HCT116 (cell line): ENCODE measurements around the gene RBM15B. TPM values are rescaled to one million over a fixed set of nuclear protein-coding genes. Genes with fewer than 3 reads are reported as not detected.

ENCODE experiments used
- ATAC-seq: fragments of 200-7000 bp; cut with Tn5 transposase; 2 replicates; pipeline ENCODE4 v1.9.1; 2020; ENCODE audit warnings: mild to moderate bottlenecking, moderate library complexity
- BruUV-seq: library from RNA; stranded (reverse); fragments of 400-500 nt; replicated peaks from 2 replicates; lab custom pipeline; 2021; lab: Mats Ljungman, UMichigan
- CTCF ChIA-PET: fragments of 300-600 bp; sonication (Branson Sonifier 250); formaldehyde crosslinking; loops from one replicate; lab custom pipeline; 2021; ENCODE audit warnings: antibody characterized with exemption; lab: Charles Lee
- POLR2A ChIA-PET: fragments of 300-600, 350-600 bp; sonication (Branson Sonifier 250); formaldehyde crosslinking; loops from one replicate; lab custom pipeline; 2021; ENCODE audit warnings: antibody characterized with exemption; lab: Charles Lee
- RAD21 ChIA-PET, 2 experiments: fragments of 300-600 bp; sonication (Branson Sonifier 250); formaldehyde crosslinking; loops; one replicate each; lab custom pipeline; 2023; ENCODE audit warnings: low total read pairs in 2 of 2; ENCODE audit not compliant: uncharacterized antibody in 2 of 2, unreplicated experiment in 2 of 2, low non-redundant PET in 1 of 2; lab: Charles Lee
- DNase-seq: peaks from one replicate; pipeline ENCODE4 v3.0.0-alpha.2; 2010; ENCODE audit warnings: low read depth, low spot score
- H2AFZ ChIP-seq: fragments of 200-600 bp; shearing (Covaris generic), sonication (generic); 2 replicates; pipeline ENCODE4 v1.6.1; 2017; ENCODE audit warnings: low read depth, mixed run types, mixed read lengths, antibody characterized with exemption, low read length; ENCODE audit not compliant: poor library complexity, severe bottlenecking
- H3K27ac ChIP-seq: 2 replicates; pipeline ENCODE4 v1.5.1; 2012; ENCODE audit warnings: low read depth, low read length
- H3K27me3 ChIP-seq: fragments of 200-600 bp; sonication (generic); 2 replicates; pipeline ENCODE4 v1.6.1; 2016; ENCODE audit warnings: mixed run types, low read length, mixed read lengths; ENCODE audit not compliant: insufficient read depth
- H3K36me3 ChIP-seq, 2 experiments: fragments of 200-500 bp in 1 of 2; fragments of 200-600 bp in 1 of 2; sonication (Bioruptor generic) in 1 of 2; sonication (generic) in 1 of 2; 2 replicates each; pipeline versions ENCODE4 v1.5.1 to v1.6.1; 2014 to 2016; ENCODE audit warnings: low read length in 2 of 2, inconsistent platforms in 1 of 2, mixed read lengths in 1 of 2, mixed run types in 1 of 2; ENCODE audit not compliant: insufficient read depth in 2 of 2, control insufficient read depth in 1 of 2
- H3K4me1 ChIP-seq, 2 experiments: fragments of 200-600 bp in 1 of 2; sonication (generic) in 1 of 2; 2 replicates each; pipeline versions ENCODE4 v1.5.1 to v1.6.1; 2012 to 2017; ENCODE audit warnings: low read length in 2 of 2, inconsistent platforms in 1 of 2, mild to moderate bottlenecking in 1 of 2, mixed read lengths in 1 of 2, mixed run types in 1 of 2, moderate library complexity in 1 of 2; ENCODE audit not compliant: insufficient read depth in 2 of 2, control insufficient read depth in 1 of 2
- H3K4me2 ChIP-seq: fragments of 200-600 bp; sonication (generic); 2 replicates; pipeline ENCODE4 v1.6.1; 2017; ENCODE audit warnings: mixed run types, low read length, mixed read lengths
- H3K4me3 ChIP-seq, 2 experiments: fragments of 200-600 bp in 1 of 2; sonication (generic) in 1 of 2; replicated peaks in 1 of 2; 2 replicates each; pipeline ENCODE4 v1.5.1; 2011 to 2016; ENCODE audit warnings: low read length in 2 of 2, control low read depth in 1 of 2, low read depth in 1 of 2, mild to moderate bottlenecking in 1 of 2, mixed read lengths in 1 of 2, mixed run types in 1 of 2
- H3K79me2 ChIP-seq: fragments of 200-600 bp; sonication (generic); 2 replicates; pipeline ENCODE4 v1.6.1; 2017; ENCODE audit warnings: mild to moderate bottlenecking, mixed run types, low read length, moderate library complexity, mixed read lengths; ENCODE audit not compliant: insufficient read depth
- H3K9ac ChIP-seq: fragments of 200-600 bp; sonication (generic); 2 replicates; pipeline ENCODE4 v1.6.1; 2016; ENCODE audit warnings: low read length, mixed read lengths
- H3K9me2 ChIP-seq: fragments of 200-600 bp; sonication (generic), shearing (Covaris generic); 2 replicates; pipeline ENCODE4 v1.6.1; 2017; ENCODE audit warnings: mixed run types, mild to moderate bottlenecking, moderate library complexity; ENCODE audit not compliant: insufficient read depth
- H3K9me3 ChIP-seq, 2 experiments: fragments of 200-500 bp in 1 of 2; fragments of 200-600 bp in 1 of 2; sonication (Bioruptor generic) in 1 of 2; sonication (generic) in 1 of 2; 2 replicates each; pipeline ENCODE4 v1.6.1; 2014 to 2017; ENCODE audit warnings: low read length in 2 of 2, mixed read lengths in 2 of 2, inconsistent platforms in 1 of 2, low read depth in 1 of 2, mild to moderate bottlenecking in 1 of 2, mixed run types in 1 of 2, moderate library complexity in 1 of 2; ENCODE audit not compliant: control insufficient read depth in 1 of 2, insufficient read depth in 1 of 2
- H4K20me1 ChIP-seq: fragments of 200-600 bp; sonication (generic), shearing (Covaris generic); 2 replicates; pipeline ENCODE4 v1.6.1; 2017; ENCODE audit warnings: mixed run types, mild to moderate bottlenecking, moderate library complexity; ENCODE audit not compliant: insufficient read depth
- CBX3 ChIP-seq: IDR thresholded peaks from 2 replicates; pipeline ENCODE4 v1.6.1; 2012; ENCODE audit warnings: low read depth
- EGR1 ChIP-seq: IDR thresholded peaks from 2 replicates; pipeline ENCODE4 v1.6.1; 2012; ENCODE audit warnings: low read depth
- ELF1 ChIP-seq: IDR thresholded peaks from 2 replicates; pipeline ENCODE4 v1.6.1; 2012; ENCODE audit warnings: low read depth, borderline replicate concordance
- EZH2 ChIP-seq: fragments of 200-600 bp; sonication (generic); IDR thresholded peaks from 2 replicates; pipeline ENCODE4 v1.6.1; 2017; ENCODE audit warnings: antibody characterized with exemption, mixed run types
- EZH2phosphoT487 ChIP-seq: fragments of 200-600 bp; IDR thresholded peaks from 2 replicates; pipeline ENCODE4 v1.6.1; 2018; ENCODE audit warnings: antibody characterized with exemption, borderline replicate concordance
- FOSL1 ChIP-seq: IDR thresholded peaks from 2 replicates; pipeline ENCODE4 v1.6.1; 2012; ENCODE audit warnings: low read depth
- POLR2A ChIP-seq: IDR thresholded peaks from 2 replicates; pipeline ENCODE4 v1.7.0; 2011; ENCODE audit warnings: borderline replicate concordance; ENCODE audit not compliant: insufficient read depth, insufficient read length; ENCODE audit errors: extremely low read depth
- RAD21 ChIP-seq: IDR thresholded peaks from 2 replicates; pipeline ENCODE4 v1.6.1; 2012; ENCODE audit warnings: low read depth, mild to moderate bottlenecking
- SIN3A ChIP-seq: IDR thresholded peaks from 2 replicates; pipeline ENCODE4 v1.6.1; 2012; ENCODE audit warnings: low read depth
- SRF ChIP-seq: IDR thresholded peaks from 2 replicates; pipeline ENCODE4 v1.6.1; 2012; ENCODE audit warnings: low read depth
- TCF7L2 ChIP-seq: IDR thresholded peaks from 2 replicates; pipeline ENCODE4 v1.7.0; 2011; ENCODE audit warnings: borderline replicate concordance, inconsistent platforms; ENCODE audit not compliant: insufficient read depth, insufficient read length; ENCODE audit errors: extremely low read depth
- YY1 ChIP-seq: IDR thresholded peaks from 2 replicates; pipeline ENCODE4 v1.6.1; 2011; ENCODE audit warnings: low read length, low read depth, moderate library complexity, mild to moderate bottlenecking; ENCODE audit not compliant: insufficient replicate concordance; ENCODE audit errors: extremely low read depth
- intact Hi-C: fragments of 100-400 bp; cut with micrococcal nuclease; formaldehyde crosslinking; loops from 2 replicates; pipeline ENCODE4 v1.10.0; 2022
- total RNA-seq: library from RNA; stranded (reverse); gene quantifications from one replicate; pipeline ENCODE4 v1.2.1, GENCODE V29; 2021; ENCODE audit not compliant: unreplicated experiment
- TF ChIP-seq, protein P1 (sequence below): IDR thresholded peaks from 2 replicates; pipeline ENCODE4 v1.6.1; 2012; ENCODE audit warnings: low read depth
- TF ChIP-seq, protein P2 (sequence below): IDR thresholded peaks from 2 replicates; pipeline ENCODE4 v1.6.1; 2012
- TF ChIP-seq, protein P3 (sequence below): IDR thresholded peaks from 2 replicates; pipeline ENCODE4 v1.6.1; 2011; ENCODE audit warnings: mild to moderate bottlenecking, low read length, moderate library complexity; ENCODE audit not compliant: insufficient replicate concordance; ENCODE audit errors: extremely low read depth
- TF ChIP-seq, protein P4 (sequence below), 3 experiments: fragments of 200-600 bp in 1 of 3; sonication (generic) in 1 of 3; IDR thresholded peaks in 2 of 3; conservative IDR thresholded peaks in 1 of 3; 2 replicates each; pipeline ENCODE4 v1.5.1; 2012 to 2017; ENCODE audit warnings: low read depth in 2 of 3, low read length in 2 of 3, antibody characterized with exemption in 1 of 3, borderline replicate concordance in 1 of 3, control low read depth in 1 of 3, mild to moderate bottlenecking in 1 of 3, mixed read lengths in 1 of 3, mixed run types in 1 of 3, moderate library complexity in 1 of 3; ENCODE audit not compliant: insufficient read depth in 1 of 3

RBM15B gene
- total RNA-seq, 1 experiment from 2014 or later = 24.1 TPM

DNA sequence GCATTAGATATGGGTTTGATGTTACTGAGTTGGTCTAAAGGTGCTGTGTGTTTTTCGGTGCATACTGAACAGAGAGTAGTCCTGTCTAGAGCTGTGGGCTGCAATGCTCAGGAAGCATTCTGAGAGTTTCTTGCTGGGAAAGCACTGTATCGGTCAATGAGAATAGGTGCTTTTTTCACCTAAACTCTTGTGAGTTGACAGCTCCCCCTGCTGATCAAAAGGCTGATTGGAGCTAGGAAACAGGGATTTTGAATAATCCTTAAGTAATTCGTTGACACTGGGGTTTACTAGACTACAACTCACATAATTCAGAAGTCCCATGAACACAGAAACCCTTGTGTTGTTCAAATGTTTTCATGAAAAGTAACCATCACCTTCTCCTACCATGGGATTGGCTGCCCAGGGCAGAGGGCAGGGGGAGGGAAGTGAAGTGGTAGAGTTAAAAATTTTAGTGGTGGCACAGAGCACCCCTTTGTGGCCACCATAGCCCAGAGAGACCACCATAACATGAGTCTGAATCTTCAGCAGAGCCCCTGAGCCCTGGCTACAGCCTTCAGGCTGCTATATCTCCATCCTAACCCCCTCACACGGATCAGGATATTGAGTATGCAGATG is 19.0 kb upstream of the RBM15B start:
- intact Hi-C loops = loop anchor here (1.0 to 5.0 kb wide), 5 partner anchors 100 to 756 kb away; no protein-coding TSS in a partner anchor
- no peak overlapping the region for H2AFZ ChIP-seq
- BruUV-seq = no TSS peak
- no peak overlapping the region for H3K27ac ChIP-seq
- DNase-seq (peak; percentile 51), ATAC-seq (peak; percentile 87)
- ChIA-PET RAD21 (interaction anchor here (0.6 to 1.8 kb wide), 6 partner anchors 75 to 756 kb away, joined by 3 to 7 read pairs (median 5); no protein-coding TSS in a partner anchor), CTCF (interaction anchor here (0.6 to 4.7 kb wide), 16 partner anchors 11 to 756 kb away, joined by 3 to 46 read pairs (median 4); partner anchors contain the start of genes DOCK3, MANF and MAPKAPK3), POLR2A (interaction anchor here (0.8 kb wide), 1 partner anchor 756 kb away, joined by 4 read pairs; no protein-coding TSS in a partner anchor)
- H4K20me1 ChIP-seq = no peaks in the 10 kb centered on the region
- H3K4me2 ChIP-seq = no peak overlapping the region
- no peak for TF ChIP-seq SRF
- TF ChIP-seq YY1 = no peak
- TF ChIP-seq, protein P1, sequence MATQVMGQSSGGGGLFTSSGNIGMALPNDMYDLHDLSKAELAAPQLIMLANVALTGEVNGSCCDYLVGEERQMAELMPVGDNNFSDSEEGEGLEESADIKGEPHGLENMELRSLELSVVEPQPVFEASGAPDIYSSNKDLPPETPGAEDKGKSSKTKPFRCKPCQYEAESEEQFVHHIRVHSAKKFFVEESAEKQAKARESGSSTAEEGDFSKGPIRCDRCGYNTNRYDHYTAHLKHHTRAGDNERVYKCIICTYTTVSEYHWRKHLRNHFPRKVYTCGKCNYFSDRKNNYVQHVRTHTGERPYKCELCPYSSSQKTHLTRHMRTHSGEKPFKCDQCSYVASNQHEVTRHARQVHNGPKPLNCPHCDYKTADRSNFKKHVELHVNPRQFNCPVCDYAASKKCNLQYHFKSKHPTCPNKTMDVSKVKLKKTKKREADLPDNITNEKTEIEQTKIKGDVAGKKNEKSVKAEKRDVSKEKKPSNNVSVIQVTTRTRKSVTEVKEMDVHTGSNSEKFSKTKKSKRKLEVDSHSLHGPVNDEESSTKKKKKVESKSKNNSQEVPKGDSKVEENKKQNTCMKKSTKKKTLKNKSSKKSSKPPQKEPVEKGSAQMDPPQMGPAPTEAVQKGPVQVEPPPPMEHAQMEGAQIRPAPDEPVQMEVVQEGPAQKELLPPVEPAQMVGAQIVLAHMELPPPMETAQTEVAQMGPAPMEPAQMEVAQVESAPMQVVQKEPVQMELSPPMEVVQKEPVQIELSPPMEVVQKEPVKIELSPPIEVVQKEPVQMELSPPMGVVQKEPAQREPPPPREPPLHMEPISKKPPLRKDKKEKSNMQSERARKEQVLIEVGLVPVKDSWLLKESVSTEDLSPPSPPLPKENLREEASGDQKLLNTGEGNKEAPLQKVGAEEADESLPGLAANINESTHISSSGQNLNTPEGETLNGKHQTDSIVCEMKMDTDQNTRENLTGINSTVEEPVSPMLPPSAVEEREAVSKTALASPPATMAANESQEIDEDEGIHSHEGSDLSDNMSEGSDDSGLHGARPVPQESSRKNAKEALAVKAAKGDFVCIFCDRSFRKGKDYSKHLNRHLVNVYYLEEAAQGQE = no peak
- TF ChIP-seq SIN3A = no peak
- TF ChIP-seq EGR1 = no peak
- no peak for TF ChIP-seq POLR2A
- peak; percentile 92 for TF ChIP-seq RAD21
- no peak for TF ChIP-seq FOSL1
- TF ChIP-seq, protein P2, sequence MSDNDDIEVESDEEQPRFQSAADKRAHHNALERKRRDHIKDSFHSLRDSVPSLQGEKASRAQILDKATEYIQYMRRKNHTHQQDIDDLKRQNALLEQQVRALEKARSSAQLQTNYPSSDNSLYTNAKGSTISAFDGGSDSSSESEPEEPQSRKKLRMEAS = no peak
- TF ChIP-seq TCF7L2 = no peak
- TF ChIP-seq EZH2phosphoT487 = no peak
- TF ChIP-seq EZH2 = no peak
- TF ChIP-seq, protein P3, sequence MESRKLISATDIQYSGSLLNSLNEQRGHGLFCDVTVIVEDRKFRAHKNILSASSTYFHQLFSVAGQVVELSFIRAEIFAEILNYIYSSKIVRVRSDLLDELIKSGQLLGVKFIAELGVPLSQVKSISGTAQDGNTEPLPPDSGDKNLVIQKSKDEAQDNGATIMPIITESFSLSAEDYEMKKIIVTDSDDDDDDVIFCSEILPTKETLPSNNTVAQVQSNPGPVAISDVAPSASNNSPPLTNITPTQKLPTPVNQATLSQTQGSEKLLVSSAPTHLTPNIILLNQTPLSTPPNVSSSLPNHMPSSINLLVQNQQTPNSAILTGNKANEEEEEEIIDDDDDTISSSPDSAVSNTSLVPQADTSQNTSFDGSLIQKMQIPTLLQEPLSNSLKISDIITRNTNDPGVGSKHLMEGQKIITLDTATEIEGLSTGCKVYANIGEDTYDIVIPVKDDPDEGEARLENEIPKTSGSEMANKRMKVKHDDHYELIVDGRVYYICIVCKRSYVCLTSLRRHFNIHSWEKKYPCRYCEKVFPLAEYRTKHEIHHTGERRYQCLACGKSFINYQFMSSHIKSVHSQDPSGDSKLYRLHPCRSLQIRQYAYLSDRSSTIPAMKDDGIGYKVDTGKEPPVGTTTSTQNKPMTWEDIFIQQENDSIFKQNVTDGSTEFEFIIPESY = no peak
- no peak for TF ChIP-seq ELF1
- no peak for TF ChIP-seq CBX3
- TF ChIP-seq, protein P4, sequence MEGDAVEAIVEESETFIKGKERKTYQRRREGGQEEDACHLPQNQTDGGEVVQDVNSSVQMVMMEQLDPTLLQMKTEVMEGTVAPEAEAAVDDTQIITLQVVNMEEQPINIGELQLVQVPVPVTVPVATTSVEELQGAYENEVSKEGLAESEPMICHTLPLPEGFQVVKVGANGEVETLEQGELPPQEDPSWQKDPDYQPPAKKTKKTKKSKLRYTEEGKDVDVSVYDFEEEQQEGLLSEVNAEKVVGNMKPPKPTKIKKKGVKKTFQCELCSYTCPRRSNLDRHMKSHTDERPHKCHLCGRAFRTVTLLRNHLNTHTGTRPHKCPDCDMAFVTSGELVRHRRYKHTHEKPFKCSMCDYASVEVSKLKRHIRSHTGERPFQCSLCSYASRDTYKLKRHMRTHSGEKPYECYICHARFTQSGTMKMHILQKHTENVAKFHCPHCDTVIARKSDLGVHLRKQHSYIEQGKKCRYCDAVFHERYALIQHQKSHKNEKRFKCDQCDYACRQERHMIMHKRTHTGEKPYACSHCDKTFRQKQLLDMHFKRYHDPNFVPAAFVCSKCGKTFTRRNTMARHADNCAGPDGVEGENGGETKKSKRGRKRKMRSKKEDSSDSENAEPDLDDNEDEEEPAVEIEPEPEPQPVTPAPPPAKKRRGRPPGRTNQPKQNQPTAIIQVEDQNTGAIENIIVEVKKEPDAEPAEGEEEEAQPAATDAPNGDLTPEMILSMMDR (IDR thresholded peaks at IDR 0.05 in 2 of 3, conservative IDR thresholded peaks at IDR 0.05 in 1 of 3; ENCODE audit: borderline replicate concordance in 1 of 3, insufficient read depth in 1 of 3, low read depth in 2 of 3, low read length in 2 of 3) = peak; percentile 70 to 88 (median 78)
- H3K79me2 ChIP-seq = no peaks in the 10 kb centered on the region
- H3K36me3 ChIP-seq = no peaks in the 10 kb centered on the region
- no peaks in the 10 kb centered on the region for H3K9me3 ChIP-seq
- H3K9me2 ChIP-seq = no peaks in the 10 kb centered on the region
- H3K9ac ChIP-seq = no peak overlapping the region
- H3K4me1 ChIP-seq = no peaks in the 10 kb centered on the region
- H3K27me3 ChIP-seq = no peaks in the 10 kb centered on the region
- H3K4me3 ChIP-seq = no peak overlapping the region
